ENCODE data around the gene AGAP3. TPM values are rescaled to one million over a fixed set of nuclear protein-coding genes. Genes with fewer than 3 reads are reported as not detected.

The AGAP3 gene
- total and polyA plus RNA-seq, 2 donors (not counting 1 experiment from before 2014, with no cell fraction given), result 21.1 to 22.3 TPM

DNA sequence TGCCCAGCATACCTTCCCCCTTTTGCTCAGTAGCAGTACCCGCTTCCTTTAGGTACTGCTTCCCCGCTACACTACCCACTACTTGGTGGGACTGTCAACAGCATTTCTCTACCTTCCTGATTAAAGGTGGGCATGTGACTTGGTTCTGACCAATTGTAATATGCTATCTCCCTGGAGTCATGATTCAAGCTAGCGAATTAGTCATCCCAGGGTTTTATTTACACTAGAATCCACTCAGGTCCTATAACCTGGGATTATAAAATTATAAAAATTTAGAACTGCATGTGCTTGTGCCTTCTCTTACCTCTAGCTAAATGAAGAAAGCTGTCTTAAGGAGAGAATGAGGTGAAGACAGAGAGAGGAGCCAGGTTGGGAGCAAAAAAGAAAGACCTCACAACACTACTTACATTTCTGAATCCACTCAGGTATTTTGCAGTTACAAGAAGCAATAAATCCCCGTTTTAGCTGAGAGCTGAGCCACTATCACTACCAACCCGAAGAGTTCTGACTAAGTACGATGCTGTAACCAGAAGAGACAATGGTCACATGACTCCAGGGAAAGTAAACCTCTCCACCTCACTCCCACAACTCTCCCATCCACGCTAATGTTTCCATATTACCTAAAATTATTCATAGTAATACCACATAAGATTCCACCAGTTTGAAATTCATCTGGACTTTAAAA, 71.5 kb downstream of the AGAP3 start:
- intact Hi-C loops (cut with micrococcal nuclease), result no loop called here
- WGBS (ENCODE audit: insufficient coverage), result 70% methylated on average over 4 of the region's 7 CpGs
- Histone ChIP-seq H3K27me3 (replicated peaks in 1 of 4; ENCODE audit: control extremely low read depth in 1 of 4, control insufficient read depth in 3 of 4, insufficient read depth in 4 of 4, low read length in 3 of 4) (peaks cover 0 to 20% (median 12%) of the 10 kb centered on the region in 4 experiments), H4K20me1 (ENCODE audit: control insufficient read depth, insufficient read depth, low read length, poor library complexity, severe bottlenecking) (no peaks in the 10 kb centered on the region), H3K79me2 (ENCODE audit: control insufficient read depth, insufficient read depth, low read length) (no peaks in the 10 kb centered on the region), H2AFZ (ENCODE audit: insufficient read depth, low read depth, low read length, poor library complexity, severe bottlenecking) (no peak overlapping the region), H3K4me2 (replicated peaks; ENCODE audit: low read depth, low read length, poor library complexity, severe bottlenecking) (no peak overlapping the region), H3K4me1 (ENCODE audit: control insufficient read depth in 2 of 2, insufficient read depth in 2 of 2, low read length in 2 of 2) (no peaks in the 10 kb centered on the region), H3K9ac (ENCODE audit: low read length) (no peak overlapping the region), H3K4me3 (ENCODE audit: control extremely low read depth in 1 of 5, extremely low read depth in 1 of 5, insufficient read depth in 1 of 5, low read depth in 2 of 5, low read length in 4 of 5) (no peak overlapping the region), H3K27ac (ENCODE audit: low read length in 2 of 2) (no peak overlapping the region), H3K9me3 (ENCODE audit: control extremely low read depth in 1 of 3, control insufficient read depth in 2 of 3, insufficient read depth in 1 of 3, low read length in 2 of 3) (no peaks in the 10 kb centered on the region), H3K36me3 (replicated peaks in 1 of 2; ENCODE audit: control extremely low read depth in 1 of 2, control insufficient read depth in 1 of 2, extremely low read depth in 1 of 2, insufficient read depth in 2 of 2, low read length in 1 of 2) (no peaks in the 10 kb centered on the region)
- no peaks in the 10 kb centered on the region for H3K4me1 Mint-ChIP-seq
- DNase-seq, result no peak
- peaks cover 32% of the 10 kb centered on the region for H3K27me3 Mint-ChIP-seq
- no peak for TF ChIP-seq EZH2 (IDR thresholded peaks at IDR 0.05; ENCODE audit: borderline replicate concordance, insufficient read depth, low read depth, low read length, poor library complexity, severe bottlenecking)
- TF ChIP-seq, protein P1, sequence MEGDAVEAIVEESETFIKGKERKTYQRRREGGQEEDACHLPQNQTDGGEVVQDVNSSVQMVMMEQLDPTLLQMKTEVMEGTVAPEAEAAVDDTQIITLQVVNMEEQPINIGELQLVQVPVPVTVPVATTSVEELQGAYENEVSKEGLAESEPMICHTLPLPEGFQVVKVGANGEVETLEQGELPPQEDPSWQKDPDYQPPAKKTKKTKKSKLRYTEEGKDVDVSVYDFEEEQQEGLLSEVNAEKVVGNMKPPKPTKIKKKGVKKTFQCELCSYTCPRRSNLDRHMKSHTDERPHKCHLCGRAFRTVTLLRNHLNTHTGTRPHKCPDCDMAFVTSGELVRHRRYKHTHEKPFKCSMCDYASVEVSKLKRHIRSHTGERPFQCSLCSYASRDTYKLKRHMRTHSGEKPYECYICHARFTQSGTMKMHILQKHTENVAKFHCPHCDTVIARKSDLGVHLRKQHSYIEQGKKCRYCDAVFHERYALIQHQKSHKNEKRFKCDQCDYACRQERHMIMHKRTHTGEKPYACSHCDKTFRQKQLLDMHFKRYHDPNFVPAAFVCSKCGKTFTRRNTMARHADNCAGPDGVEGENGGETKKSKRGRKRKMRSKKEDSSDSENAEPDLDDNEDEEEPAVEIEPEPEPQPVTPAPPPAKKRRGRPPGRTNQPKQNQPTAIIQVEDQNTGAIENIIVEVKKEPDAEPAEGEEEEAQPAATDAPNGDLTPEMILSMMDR (IDR thresholded peaks at IDR 0.05), result no peak
- H3K27ac Mint-ChIP-seq, result no peak overlapping the region
- H3K9me3 Mint-ChIP-seq (ENCODE audit: insufficient read depth), result no peaks in the 10 kb centered on the region
- no peak overlapping the region for H3K4me3 Mint-ChIP-seq
- ChIA-PET POLR2A (no interaction called here), CTCF (interaction anchor here (1.0 kb wide), 1 partner anchor 34 kb away, joined by 4 read pairs; no protein-coding TSS in a partner anchor)
- ATAC-seq (ENCODE audit: low read depth), result no peak

GRCh38 chr7:151161757-151162156, 75.5 kb downstream of the AGAP3 start:
- TF ChIP-seq EZH2 (IDR thresholded peaks at IDR 0.05; ENCODE audit: borderline replicate concordance, insufficient read depth, low read depth, low read length, poor library complexity, severe bottlenecking), result no peak
- TF ChIP-seq, protein P1 (IDR thresholded peaks at IDR 0.05), result no peak
- DNase-seq, result no peak
- no peaks in the 10 kb centered on the region for H3K79me2 ChIP-seq (ENCODE audit: control insufficient read depth, insufficient read depth, low read length)
- no peak overlapping the region for H3K9ac ChIP-seq (ENCODE audit: low read length)
- H3K27me3 ChIP-seq (replicated peaks in 1 of 4; ENCODE audit: control extremely low read depth in 1 of 4, control insufficient read depth in 3 of 4, insufficient read depth in 4 of 4, low read length in 3 of 4), result peaks cover 2 to 52% (median 40%) of the 10 kb centered on the region in 4 experiments
- ChIA-PET POLR2A (no interaction called here), CTCF (no interaction called here)
- no peak overlapping the region for H3K4me2 ChIP-seq (replicated peaks; ENCODE audit: low read depth, low read length, poor library complexity, severe bottlenecking)
- peaks cover 7% of the 10 kb centered on the region for H3K4me1 Mint-ChIP-seq
- intact Hi-C loops (cut with micrococcal nuclease), result no loop called here
- H3K4me3 Mint-ChIP-seq, result no peak overlapping the region
- no peak overlapping the region for H2AFZ ChIP-seq (ENCODE audit: insufficient read depth, low read depth, low read length, poor library complexity, severe bottlenecking)
- H3K9me3 Mint-ChIP-seq (ENCODE audit: insufficient read depth), result no peaks in the 10 kb centered on the region
- no peak for ATAC-seq (ENCODE audit: low read depth)
- H3K4me1 ChIP-seq (ENCODE audit: control insufficient read depth in 2 of 2, insufficient read depth in 2 of 2, low read length in 2 of 2), result peaks cover 5 to 16% of the 10 kb centered on the region in 2 donors
- no peaks in the 10 kb centered on the region for H4K20me1 ChIP-seq (ENCODE audit: control insufficient read depth, insufficient read depth, low read length, poor library complexity, severe bottlenecking)
- H3K27ac Mint-ChIP-seq, result no peak overlapping the region
- H3K27ac ChIP-seq (ENCODE audit: low read length in 2 of 2), result no peak overlapping the region
- WGBS (ENCODE audit: insufficient coverage), result no CpG with 5 or more reads among the region's 1 CpG
- H3K9me3 ChIP-seq (ENCODE audit: control extremely low read depth in 1 of 3, control insufficient read depth in 2 of 3, insufficient read depth in 1 of 3, low read length in 2 of 3), result peaks cover 0 to 2% (median 0%) of the 10 kb centered on the region in 3 donors
- no peak overlapping the region for H3K4me3 ChIP-seq (ENCODE audit: control extremely low read depth in 1 of 5, extremely low read depth in 1 of 5, insufficient read depth in 1 of 5, low read depth in 2 of 5, low read length in 4 of 5)
- H3K27me3 Mint-ChIP-seq, result peaks cover 19% of the 10 kb centered on the region
- no peaks in the 10 kb centered on the region for H3K36me3 ChIP-seq (replicated peaks in 1 of 2; ENCODE audit: control extremely low read depth in 1 of 2, control insufficient read depth in 1 of 2, extremely low read depth in 1 of 2, insufficient read depth in 2 of 2, low read length in 1 of 2)
